DOHH2 (cell line): ENCODE data around the gene ONECUT3.

Experiments used
- H3F3A ChIP-seq: fragments of 200-600 bp; sonication (generic), shearing (Covaris generic); 2 replicates; pipeline ENCODE4 v1.6.0; 2016; ENCODE audit warnings: antibody characterized with exemption, mild to moderate bottlenecking; ENCODE audit not compliant: control insufficient read depth, insufficient read depth
- H3K27ac ChIP-seq: fragments of 200-600 bp; sonication (generic); 2 replicates; pipeline ENCODE4 v1.5.1; 2014; ENCODE audit warnings: low read depth, mild to moderate bottlenecking, low read length, moderate library complexity
- H3K27me3 ChIP-seq: fragments of 200-600 bp; sonication (generic); 2 replicates; pipeline ENCODE4 v1.6.1; 2014; ENCODE audit warnings: mild to moderate bottlenecking, low read length, mixed read lengths; ENCODE audit not compliant: control insufficient read depth
- H3K36me3 ChIP-seq: fragments of 200-600 bp; sonication (generic); 2 replicates; pipeline ENCODE4 v1.6.1; 2014; ENCODE audit warnings: mild to moderate bottlenecking, low read length, moderate library complexity, mixed read lengths; ENCODE audit not compliant: control insufficient read depth
- H3K4me1 ChIP-seq: fragments of 200-600 bp; sonication (generic); 2 replicates; pipeline ENCODE4 v1.6.1; 2014; ENCODE audit warnings: mild to moderate bottlenecking, low read length, mixed read lengths; ENCODE audit not compliant: control insufficient read depth
- H3K4me2 ChIP-seq: fragments of 200-600 bp; sonication (generic); 2 replicates; pipeline ENCODE4 v1.6.0; 2014; ENCODE audit warnings: mild to moderate bottlenecking, low read length, moderate library complexity
- H3K4me3 ChIP-seq: fragments of 200-600 bp; sonication (generic); 2 replicates; pipeline ENCODE4 v1.5.1; 2014; ENCODE audit warnings: mild to moderate bottlenecking, low read length, mixed read lengths
- H3K79me2 ChIP-seq: fragments of 200-600 bp; sonication (generic); 2 replicates; pipeline ENCODE4 v1.6.1; 2014; ENCODE audit warnings: mild to moderate bottlenecking, low read length, mixed read lengths; ENCODE audit not compliant: control insufficient read depth
- H3K9me2 ChIP-seq: fragments of 200-600 bp; sonication (generic); replicated peaks from 2 replicates; pipeline ENCODE4 v1.6.1; 2014; ENCODE audit warnings: mild to moderate bottlenecking, low read length, mixed read lengths; ENCODE audit not compliant: control insufficient read depth
- H3K9me3 ChIP-seq: fragments of 200-600 bp; sonication (generic); 2 replicates; pipeline ENCODE4 v1.6.1; 2014; ENCODE audit warnings: antibody characterized with exemption, low read length, mixed read lengths; ENCODE audit not compliant: control insufficient read depth, insufficient read depth
- H4K20me1 ChIP-seq: fragments of 200-600 bp; sonication (generic); 2 replicates; pipeline ENCODE4 v1.6.0; 2014; ENCODE audit warnings: low read depth, mild to moderate bottlenecking, antibody characterized with exemption, low read length, moderate library complexity; ENCODE audit not compliant: control insufficient read depth, insufficient read depth
- CTCF ChIP-seq: fragments of 200-600 bp; sonication (generic); IDR thresholded peaks from one replicate; pipeline ENCODE4 v1.5.1; 2014; ENCODE audit warnings: antibody characterized with exemption, mild to moderate bottlenecking, low read depth, low read length; ENCODE audit not compliant: poor library complexity, severe bottlenecking
- EZH2phosphoT487 ChIP-seq: fragments of 200-600 bp; sonication (generic); IDR thresholded peaks from 2 replicates; pipeline ENCODE4 v1.6.1; 2017; ENCODE audit warnings: borderline replicate concordance, mild to moderate bottlenecking, antibody characterized with exemption, low read length, moderate library complexity, mixed read lengths

The ONECUT3 gene

DNA sequence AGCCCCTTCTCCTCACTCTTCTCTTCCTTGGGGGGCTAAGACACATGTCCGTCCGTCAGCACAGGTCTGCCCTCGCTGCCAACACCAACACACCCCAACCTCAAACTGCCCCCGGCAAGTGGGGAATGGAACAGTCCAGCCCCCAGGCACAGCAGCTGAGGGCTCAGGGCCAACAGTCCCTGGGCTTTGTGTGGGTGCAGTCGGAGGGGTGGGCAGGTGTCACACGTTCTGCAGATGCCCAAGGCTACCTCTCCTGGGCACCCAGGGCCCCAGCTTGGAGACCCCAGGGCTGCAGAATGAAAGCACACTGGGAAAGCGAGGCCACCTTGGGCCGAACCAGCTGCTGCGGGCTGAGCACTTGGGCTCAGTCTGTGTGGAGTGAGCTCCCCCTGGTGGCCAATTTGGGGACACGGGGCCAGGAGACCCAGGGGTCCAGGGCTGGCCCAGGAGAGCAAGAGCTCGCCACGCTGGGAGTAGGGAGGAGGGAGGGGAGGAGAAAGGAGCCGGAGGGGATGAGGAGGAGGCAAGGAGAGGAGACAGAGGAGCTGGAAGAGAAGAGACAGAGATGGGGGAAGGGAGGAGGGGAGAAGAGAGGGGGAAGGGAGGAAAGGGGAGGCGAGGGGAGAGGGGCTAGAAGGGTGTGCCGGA lies 72.7 kb downstream of the ONECUT3 start:
- TF ChIP-seq EZH2phosphoT487 (no peak), CTCF (peak; percentile 98)
- H3K27me3 ChIP-seq: no peaks in the 10 kb centered on the region
- H3K36me3 ChIP-seq: peaks cover 66% of the 10 kb centered on the region
- H3K4me1 ChIP-seq: no peaks in the 10 kb centered on the region
- no peaks in the 10 kb centered on the region for H3K9me3 ChIP-seq
- peaks cover 31% of the 10 kb centered on the region for H3K79me2 ChIP-seq
- H3K4me3 ChIP-seq: no peak overlapping the region
- H3K27ac ChIP-seq: no peak overlapping the region
- no peaks in the 10 kb centered on the region for H4K20me1 ChIP-seq
- H3F3A ChIP-seq: no peaks in the 10 kb centered on the region; the same call in 1 of the 2 replicates
- H3K4me2 ChIP-seq: no peak overlapping the region
- H3K9me2 ChIP-seq: no peaks in the 10 kb centered on the region

DNA sequence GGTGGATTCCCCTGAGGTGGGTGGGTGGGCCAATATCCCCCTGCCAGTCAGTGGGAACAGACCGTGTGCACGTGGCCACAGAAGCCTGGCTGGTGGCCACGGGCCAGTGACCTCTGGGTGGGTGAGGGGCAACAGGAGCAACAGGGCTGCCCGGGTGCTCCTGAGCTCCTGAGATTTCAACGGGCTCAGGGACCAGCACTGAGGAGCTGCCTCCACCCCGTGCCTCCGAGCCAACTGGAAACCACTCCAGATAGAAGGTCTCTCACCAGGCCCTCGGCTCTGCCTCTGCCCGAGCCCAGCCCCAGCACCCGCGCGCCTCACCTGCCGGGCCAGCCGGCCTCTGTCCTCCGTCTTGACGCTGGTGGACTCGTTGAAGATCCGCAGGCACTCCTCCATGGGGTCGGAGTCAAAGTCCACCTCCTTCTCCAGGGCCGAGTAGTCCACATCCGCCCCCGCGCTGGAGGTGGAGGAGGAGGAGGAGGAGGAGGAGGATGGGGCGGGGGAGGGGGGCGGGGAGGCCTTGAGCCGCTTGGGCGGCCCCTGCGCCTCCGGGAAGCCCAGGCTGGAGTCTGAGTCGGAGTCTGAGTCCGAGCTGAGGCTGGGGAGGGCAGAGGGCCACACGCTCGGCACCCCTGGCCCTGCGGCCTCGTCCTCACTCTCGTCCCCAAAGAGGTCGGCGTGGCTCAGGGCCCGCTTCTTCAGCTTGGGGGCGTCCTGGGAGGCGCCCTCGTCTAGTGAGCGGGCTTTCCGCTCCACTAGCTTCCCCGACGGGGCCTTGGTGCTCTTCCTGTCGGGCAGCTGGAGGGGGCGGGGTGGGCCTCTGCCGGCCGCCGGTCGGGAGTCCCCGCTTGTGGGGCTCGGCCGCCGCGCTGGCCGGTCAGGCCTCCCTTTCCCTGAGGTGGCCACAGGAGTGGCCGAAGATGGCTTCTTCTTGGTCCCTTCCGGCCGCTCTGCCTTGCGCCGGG lies 73.5 kb downstream of the ONECUT3 start:
- Histone ChIP-seq H3K4me2 (no peak overlapping the region), H3K4me1 (no peaks in the 10 kb centered on the region)

DNA sequence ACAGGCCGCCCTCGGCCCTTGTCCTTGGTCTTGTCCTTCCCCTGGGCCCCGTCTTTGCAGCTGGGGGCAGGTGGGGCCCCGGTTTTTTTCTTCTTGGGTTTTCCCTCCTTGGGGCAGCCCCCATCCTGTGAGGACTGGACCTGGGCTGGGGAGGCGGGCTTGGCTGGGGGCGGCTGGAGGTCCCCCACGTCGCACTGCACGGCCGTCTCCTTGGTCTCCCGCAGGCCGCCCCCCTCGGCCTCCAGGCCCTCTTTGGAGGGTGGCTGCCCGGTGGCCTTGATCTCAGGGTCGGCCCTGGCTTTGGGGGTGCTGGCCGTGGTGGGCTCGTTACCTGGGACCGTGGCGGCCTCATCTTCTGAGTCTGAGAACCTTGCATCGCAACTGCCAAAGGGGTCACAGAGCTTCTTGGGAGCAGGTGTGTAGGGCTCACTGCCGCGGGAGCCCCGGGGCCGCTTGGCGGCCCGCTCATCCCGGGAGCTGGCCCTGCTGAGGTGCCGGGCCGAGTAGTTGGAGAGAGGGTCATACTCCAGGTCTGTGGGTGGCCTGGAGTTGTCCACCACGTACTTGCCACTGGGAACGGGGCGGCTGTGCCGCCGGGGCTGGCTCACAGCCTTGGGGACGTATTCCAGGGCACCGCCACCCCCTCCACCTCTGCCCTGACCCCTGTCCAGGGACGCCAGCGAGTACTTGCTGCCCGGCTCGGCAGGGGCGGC lies 74.4 kb downstream of the ONECUT3 start:
- H3K9me2 ChIP-seq: no peaks in the 10 kb centered on the region
- H3K27ac ChIP-seq: no peak overlapping the region
- H3K4me1 ChIP-seq: no peaks in the 10 kb centered on the region
- H4K20me1 ChIP-seq: no peaks in the 10 kb centered on the region
- no peak overlapping the region for H3K4me2 ChIP-seq
- no peak overlapping the region for H3K4me3 ChIP-seq
- peaks cover 45% of the 10 kb centered on the region for H3K79me2 ChIP-seq
- TF ChIP-seq EZH2phosphoT487 (no peak), CTCF (no peak)
- H3K36me3 ChIP-seq: peaks cover 52% of the 10 kb centered on the region
- no peaks in the 10 kb centered on the region; the same call in 1 of the 2 replicates for H3F3A ChIP-seq
- no peaks in the 10 kb centered on the region for H3K9me3 ChIP-seq
- no peaks in the 10 kb centered on the region for H3K27me3 ChIP-seq

More for the DNA sequence above, 73.5 kb downstream of the ONECUT3 start:
- Histone ChIP-seq H3K9me2 (no peaks in the 10 kb centered on the region), H3K4me3 (no peak overlapping the region), H3F3A (no peaks in the 10 kb centered on the region; the same call in 1 of the 2 replicates), H3K9me3 (no peaks in the 10 kb centered on the region), H3K27ac (no peak overlapping the region), H3K79me2 (peaks cover 38% of the 10 kb centered on the region), H3K36me3 (peaks cover 59% of the 10 kb centered on the region), H4K20me1 (no peaks in the 10 kb centered on the region), H3K27me3 (no peaks in the 10 kb centered on the region)
- TF ChIP-seq EZH2phosphoT487 (no peak), CTCF (no peak)
